ENCODE measurements around the gene PPP1R13B.

Gene PPP1R13B

GRCh38 chr14:103708750-103709187, 138.6 kb downstream of the PPP1R13B start:
- DNase-seq: no peak

GRCh38 chr14:103707329-103708263, 139.8 kb downstream of the PPP1R13B start:
- DNase-seq: no peak

- no peak for DNase-seq
These were observed 140.6 kb downstream of the PPP1R13B start for GRCh38 chr14:103706551-103707328.

- DNase-seq: no peak
These were observed 141.7 kb downstream of the PPP1R13B start for GRCh38 chr14:103705504-103706284.

GRCh38 chr14:103705118-103705503, 142.3 kb downstream of the PPP1R13B start:
- no peak for DNase-seq

- no peak for DNase-seq
These were observed 142.7 kb downstream of the PPP1R13B start for GRCh38 chr14:103704708-103705107.

GRCh38 chr14:103703433-103704385, 143.7 kb downstream of the PPP1R13B start:
- no peak for DNase-seq

- no peak for DNase-seq
These were observed 144.6 kb downstream of the PPP1R13B start for GRCh38 chr14:103702497-103703432.

- DNase-seq: no peak
These were observed 145.3 kb downstream of the PPP1R13B start for GRCh38 chr14:103702095-103702494.

GRCh38 chr14:103700753-103701490, 146.5 kb downstream of the PPP1R13B start:
- no peak for DNase-seq

- no peak for DNase-seq
These were observed 147.2 kb downstream of the PPP1R13B start for GRCh38 chr14:103699901-103700752.

GRCh38 chr14:103699261-103699661, 148.1 kb downstream of the PPP1R13B start:
- DNase-seq: no peak

GRCh38 chr14:103698380-103699260, 148.8 kb downstream of the PPP1R13B start:
- no peak for DNase-seq

GRCh38 chr14:103697603-103698379, 149.6 kb downstream of the PPP1R13B start:
- DNase-seq: no peak

- no peak for DNase-seq
These were observed 150.2 kb downstream of the PPP1R13B start for GRCh38 chr14:103697206-103697602.

GRCh38 chr14:103696466-103697071, 150.8 kb downstream of the PPP1R13B start:
- peak; percentile 56 for DNase-seq

GRCh38 chr14:103696070-103696402, 151.3 kb downstream of the PPP1R13B start:
- DNase-seq: no peak

Measured in fibroblast of upper back skin (primary cell).